ENCODE measurements around the gene TUBG1. TPM values are rescaled to one million over a fixed set of nuclear protein-coding genes. Genes with fewer than 3 reads are reported as not detected.

The TUBG1 gene
- total and polyA plus RNA-seq, 4 donors, result 12.5 to 51.1 (median 27.1) TPM

GRCh38 chr17:42563543-42563942 lies 45.9 kb upstream of the TUBG1 start:
- Histone ChIP-seq H3K27ac (ENCODE audit: low read depth in 1 of 2, low read length in 2 of 2) (peak overlapping the region; percentile 49 to 85), H3K4me3 (ENCODE audit: low read depth in 1 of 3, low read length in 3 of 3) (peak overlapping the region; percentile 7 to 85 (median 80)), H3K27me3 (ENCODE audit: control insufficient read depth in 4 of 4, insufficient read depth in 4 of 4, low read length in 3 of 4) (no peaks in the 10 kb centered on the region), H3K9ac (ENCODE audit: low read depth in 1 of 2, low read length in 2 of 2) (no peak overlapping the region), H3K4me1 (ENCODE audit: control insufficient read depth in 4 of 4, insufficient read depth in 4 of 4, low read length in 3 of 4) (peaks cover 15 to 63% (median 51%) of the 10 kb centered on the region in 4 donors), H3K36me3 (ENCODE audit: control insufficient read depth in 4 of 4, insufficient read depth in 3 of 4, low read depth in 1 of 4, low read length in 3 of 4) (peaks cover 0 to 9% (median 6%) of the 10 kb centered on the region in 4 donors), H3K9me3 (ENCODE audit: control insufficient read depth in 4 of 4, low read length in 3 of 4) (no peaks in the 10 kb centered on the region)
- DNase-seq (ENCODE audit: low spot score), result no peak
- WGBS, result 13% methylated on average over 1 of the region's 1 CpG
- no peak for TF ChIP-seq RAD21 (IDR thresholded peaks at IDR 0.05)
- no peak for TF ChIP-seq YY1 (IDR thresholded peaks at IDR 0.05)
- no peak for TF ChIP-seq MAX (IDR thresholded peaks at IDR 0.05)
- no peak for TF ChIP-seq GABPA (IDR thresholded peaks at IDR 0.05 in 1 of 2, conservative IDR thresholded peaks at IDR 0.05 in 1 of 2)
- TF ChIP-seq JUND (IDR thresholded peaks at IDR 0.05), result no peak
- TF ChIP-seq SP1 (IDR thresholded peaks at IDR 0.05), result no peak
- no peak for TF ChIP-seq EGR1 (IDR thresholded peaks at IDR 0.05; ENCODE audit: low read depth in 2 of 2)
- TF ChIP-seq HNF4A (conservative IDR thresholded peaks at IDR 0.05), result no peak
- TF ChIP-seq ZBTB33 (IDR thresholded peaks at IDR 0.05), result no peak

GRCh38 chr17:42563950-42564349 lies 45.5 kb upstream of the TUBG1 start:
- 92% methylated on average over 9 of the region's 9 CpGs for WGBS
- H3K4me1 ChIP-seq (ENCODE audit: control insufficient read depth in 4 of 4, insufficient read depth in 4 of 4, low read length in 3 of 4), result peaks cover 15 to 67% (median 54%) of the 10 kb centered on the region in 4 donors
- H3K27me3 ChIP-seq (ENCODE audit: control insufficient read depth in 4 of 4, insufficient read depth in 4 of 4, low read length in 3 of 4), result no peaks in the 10 kb centered on the region
- no peaks in the 10 kb centered on the region for H3K9me3 ChIP-seq (ENCODE audit: control insufficient read depth in 4 of 4, low read length in 3 of 4)
- TF ChIP-seq NR2F2 (IDR thresholded peaks at IDR 0.05) (no peak), HNF4A (conservative IDR thresholded peaks at IDR 0.05) (no peak), CTCF (IDR thresholded peaks at IDR 0.05; ENCODE audit: low read depth, low read length, missing input control) (no peak), HNF4G (IDR thresholded peaks at IDR 0.05) (no peak), SP1 (IDR thresholded peaks at IDR 0.05) (no peak), MAX (IDR thresholded peaks at IDR 0.05) (no peak), FOXA2 (IDR thresholded peaks at IDR 0.05) (no peak), REST (IDR thresholded peaks at IDR 0.05) (no peak), RXRA (IDR thresholded peaks at IDR 0.05) (no peak), ATF3 (IDR thresholded peaks at IDR 0.05) (no peak), FOXA1 (IDR thresholded peaks at IDR 0.05) (no peak), ZBTB33 (IDR thresholded peaks at IDR 0.05) (no peak), RAD21 (IDR thresholded peaks at IDR 0.05) (no peak), EGR1 (IDR thresholded peaks at IDR 0.05; ENCODE audit: low read depth in 2 of 2) (no peak), JUND (IDR thresholded peaks at IDR 0.05) (no peak), TAF1 (conservative IDR thresholded peaks at IDR 0.05) (no peak), GABPA (IDR thresholded peaks at IDR 0.05 in 1 of 2, conservative IDR thresholded peaks at IDR 0.05 in 1 of 2) (no peak), YY1 (IDR thresholded peaks at IDR 0.05) (no peak)
- no peak for DNase-seq (ENCODE audit: low spot score)
- H3K27ac ChIP-seq (ENCODE audit: low read depth in 1 of 2, low read length in 2 of 2), result peak overlapping the region in 1 of 2 donors; percentile 49
- no peak overlapping the region for H3K4me3 ChIP-seq (ENCODE audit: low read depth in 1 of 3, low read length in 3 of 3)
- peaks cover 0 to 13% (median 8%) of the 10 kb centered on the region in 4 donors for H3K36me3 ChIP-seq (ENCODE audit: control insufficient read depth in 4 of 4, insufficient read depth in 3 of 4, low read depth in 1 of 4, low read length in 3 of 4)
- H3K9ac ChIP-seq (ENCODE audit: low read depth in 1 of 2, low read length in 2 of 2), result no peak overlapping the region

All from liver (tissue), 9 donors.